Calu3 (cell line): ENCODE results near the gene ANKHD1. TPM values are rescaled to one million over a fixed set of nuclear protein-coding genes. Genes with fewer than 3 reads are reported as not detected.

Experiments
- BruUV-seq: library from RNA; stranded (reverse); fragments of 400-500 nt; replicated peaks from 2 replicates; lab custom pipeline; 2021; lab: Mats Ljungman, UMichigan
- CTCF ChIA-PET: fragments of 300-600 bp; sonication (Branson Sonifier 250); formaldehyde crosslinking; loops from one replicate; lab custom pipeline; 2022; ENCODE audit warnings: antibody characterized with exemption; lab: Charles Lee
- DNase-seq: peaks from one replicate; pipeline ENCODE4 v3.0.0; 2022
- H3K27ac Mint-ChIP-seq: one replicate; pipeline ENCODE4 v1.8.0; 2022; ENCODE audit warnings: mixed read lengths; ENCODE audit not compliant: unreplicated experiment
- H3K27me3 Mint-ChIP-seq: one replicate; pipeline ENCODE4 v1.8.0; 2022; ENCODE audit warnings: mixed read lengths; ENCODE audit not compliant: unreplicated experiment
- H3K36me3 Mint-ChIP-seq: one replicate; pipeline ENCODE4 v1.8.0; 2022; ENCODE audit warnings: mild to moderate bottlenecking, moderate library complexity, mixed read lengths; ENCODE audit not compliant: insufficient read depth, unreplicated experiment
- H3K4me1 Mint-ChIP-seq: one replicate; pipeline ENCODE4 v1.8.0; 2022; ENCODE audit warnings: mild to moderate bottlenecking, low read depth, mixed read lengths; ENCODE audit not compliant: unreplicated experiment
- H3K4me3 Mint-ChIP-seq: one replicate; pipeline ENCODE4 v1.8.0; 2022; ENCODE audit warnings: mild to moderate bottlenecking, low read depth, moderate library complexity, mixed read lengths; ENCODE audit not compliant: unreplicated experiment
- H3K9me3 Mint-ChIP-seq: one replicate; pipeline ENCODE4 v1.8.0; 2022; ENCODE audit warnings: low read depth, mixed read lengths; ENCODE audit not compliant: unreplicated experiment
- intact Hi-C: fragments of 100-400 bp; cut with micrococcal nuclease; formaldehyde crosslinking; loops from one replicate; pipeline ENCODE4 v1.10.0; 2022; ENCODE audit not compliant: unreplicated experiment
- total RNA-seq: library from RNA; stranded (reverse); gene quantifications from 2 replicates; pipeline ENCODE4 v1.2.3, GENCODE V29; 2022
- TF ChIP-seq, protein P1 (sequence below): fragments of 200-600 bp; IDR thresholded peaks from one replicate; pipeline ENCODE4 v1.8.0; 2022; ENCODE audit warnings: antibody characterized with exemption; ENCODE audit not compliant: unreplicated experiment

ANKHD1 gene
- total RNA-seq, 1 experiment from 2014 or later, result 167 TPM

DNA sequence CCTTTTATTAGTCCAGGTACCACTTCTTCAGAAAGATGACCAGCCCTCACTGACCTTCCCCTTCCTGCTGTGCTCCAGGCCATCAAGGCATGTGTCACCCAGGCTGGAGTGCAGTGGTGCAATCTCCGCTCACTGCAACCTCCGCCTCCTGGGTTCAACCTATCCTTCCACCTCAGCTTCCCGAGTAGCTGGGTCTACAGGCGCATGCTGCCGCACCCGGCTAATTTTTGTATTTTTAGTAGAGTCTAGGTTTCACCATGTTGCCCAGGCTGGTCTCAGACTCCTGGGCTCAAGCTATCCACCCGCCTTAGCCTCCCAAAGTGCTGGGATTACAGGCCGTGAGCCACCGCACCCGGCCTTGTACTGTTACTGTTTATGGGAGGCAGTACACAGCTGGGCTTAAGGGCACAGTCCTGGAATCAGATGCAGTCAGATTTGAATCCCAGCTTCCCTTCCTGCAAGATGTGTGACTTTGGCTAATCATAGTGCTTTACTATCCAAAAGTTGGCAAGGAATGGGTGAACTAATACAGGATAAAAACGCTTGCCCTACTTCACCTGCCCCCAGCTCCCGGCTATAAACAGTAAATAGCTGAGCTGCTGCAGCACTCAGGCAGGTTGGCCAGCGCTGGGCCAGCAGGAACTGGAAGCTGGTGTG lies 145.3 kb downstream of the ANKHD1 start:
- no peaks in the 10 kb centered on the region for H3K9me3 Mint-ChIP-seq
- intact Hi-C loops, result no loop called here
- no TSS peak for BruUV-seq
- H3K27ac Mint-ChIP-seq, result peak overlapping the region; percentile 49
- TF ChIP-seq, protein P1, sequence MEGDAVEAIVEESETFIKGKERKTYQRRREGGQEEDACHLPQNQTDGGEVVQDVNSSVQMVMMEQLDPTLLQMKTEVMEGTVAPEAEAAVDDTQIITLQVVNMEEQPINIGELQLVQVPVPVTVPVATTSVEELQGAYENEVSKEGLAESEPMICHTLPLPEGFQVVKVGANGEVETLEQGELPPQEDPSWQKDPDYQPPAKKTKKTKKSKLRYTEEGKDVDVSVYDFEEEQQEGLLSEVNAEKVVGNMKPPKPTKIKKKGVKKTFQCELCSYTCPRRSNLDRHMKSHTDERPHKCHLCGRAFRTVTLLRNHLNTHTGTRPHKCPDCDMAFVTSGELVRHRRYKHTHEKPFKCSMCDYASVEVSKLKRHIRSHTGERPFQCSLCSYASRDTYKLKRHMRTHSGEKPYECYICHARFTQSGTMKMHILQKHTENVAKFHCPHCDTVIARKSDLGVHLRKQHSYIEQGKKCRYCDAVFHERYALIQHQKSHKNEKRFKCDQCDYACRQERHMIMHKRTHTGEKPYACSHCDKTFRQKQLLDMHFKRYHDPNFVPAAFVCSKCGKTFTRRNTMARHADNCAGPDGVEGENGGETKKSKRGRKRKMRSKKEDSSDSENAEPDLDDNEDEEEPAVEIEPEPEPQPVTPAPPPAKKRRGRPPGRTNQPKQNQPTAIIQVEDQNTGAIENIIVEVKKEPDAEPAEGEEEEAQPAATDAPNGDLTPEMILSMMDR, result no peak
- CTCF ChIA-PET, result interaction anchor here (0.8 to 2.0 kb wide), 7 partner anchors 12 to 172 kb away, joined by 3 to 12 read pairs (median 5); partner anchors contain the start of genes CD14, IK and NDUFA2
- peaks cover 21% of the 10 kb centered on the region for H3K4me1 Mint-ChIP-seq
- no peak for DNase-seq
- peak overlapping the region; percentile 38 for H3K4me3 Mint-ChIP-seq
- peaks cover 86% of the 10 kb centered on the region for H3K36me3 Mint-ChIP-seq
- H3K27me3 Mint-ChIP-seq, result no peaks in the 10 kb centered on the region

DNA sequence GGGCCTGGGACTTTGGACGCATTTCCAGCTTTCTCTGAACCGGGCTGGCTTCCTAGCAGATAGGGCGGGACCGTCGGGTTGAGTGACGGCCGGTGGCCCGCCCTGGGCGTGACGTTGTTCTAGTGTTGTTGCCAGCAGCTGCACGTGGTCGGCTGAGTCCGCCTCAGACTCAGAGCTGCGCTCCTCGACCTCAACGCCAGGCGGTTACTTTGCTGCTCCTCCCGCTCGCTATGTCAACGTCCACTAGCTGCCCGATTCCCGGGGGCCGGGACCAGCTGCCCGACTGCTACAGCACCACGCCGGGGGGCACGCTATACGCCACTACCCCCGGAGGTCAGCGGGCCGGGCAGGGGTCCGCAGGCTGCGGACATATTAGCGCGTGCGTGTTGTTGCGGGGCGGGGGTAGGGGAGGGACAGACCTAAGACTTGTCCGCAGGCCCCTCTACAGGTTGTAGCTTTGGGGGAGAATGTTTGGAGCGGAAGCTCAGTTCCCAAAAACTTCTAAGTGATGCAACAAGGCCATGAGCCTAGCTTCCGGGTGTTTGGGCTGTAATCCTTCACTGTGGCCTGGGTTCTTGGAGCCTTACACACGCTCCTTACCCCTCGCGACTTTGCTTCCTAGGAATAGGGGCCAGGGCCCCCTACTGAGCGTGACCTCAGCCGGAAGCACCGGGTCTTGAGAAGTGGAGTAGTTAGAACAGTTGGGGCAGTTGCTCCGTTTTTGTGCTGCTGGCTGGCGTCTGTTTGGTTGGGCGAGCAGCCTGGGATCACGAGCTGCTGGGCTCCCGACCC lies 146.1 kb downstream of the ANKHD1 start, which contains the start of gene EIF4EBP3:
TSS of gene EIF4EBP3 (plus strand) at position 155 of the 792 bp plus-strand sequence. CDS start at position 231, 76 bp downstream.
- intact Hi-C loops, result no loop called here
- CTCF ChIA-PET, result interaction anchor here (0.8 to 2.0 kb wide), 7 partner anchors 13 to 171 kb away, joined by 3 to 12 read pairs (median 5); partner anchors contain the start of genes CD14, IK and NDUFA2
- peak; percentile 90 for DNase-seq
- peak within 1 kb of the TSS; percentile 49 for H3K27ac Mint-ChIP-seq
- TF ChIP-seq, protein P1, result peak; percentile 42
- H3K4me3 Mint-ChIP-seq, result peak within 1 kb of the TSS; percentile 38
- H3K4me1 Mint-ChIP-seq, result peaks cover 21% of the 10 kb centered on the region
- H3K9me3 Mint-ChIP-seq, result no peaks in the 10 kb centered on the region
- H3K27me3 Mint-ChIP-seq, result no peaks in the 10 kb centered on the region
- BruUV-seq, result no TSS peak
- H3K36me3 Mint-ChIP-seq, result peaks cover 81% of the 10 kb centered on the region

DNA sequence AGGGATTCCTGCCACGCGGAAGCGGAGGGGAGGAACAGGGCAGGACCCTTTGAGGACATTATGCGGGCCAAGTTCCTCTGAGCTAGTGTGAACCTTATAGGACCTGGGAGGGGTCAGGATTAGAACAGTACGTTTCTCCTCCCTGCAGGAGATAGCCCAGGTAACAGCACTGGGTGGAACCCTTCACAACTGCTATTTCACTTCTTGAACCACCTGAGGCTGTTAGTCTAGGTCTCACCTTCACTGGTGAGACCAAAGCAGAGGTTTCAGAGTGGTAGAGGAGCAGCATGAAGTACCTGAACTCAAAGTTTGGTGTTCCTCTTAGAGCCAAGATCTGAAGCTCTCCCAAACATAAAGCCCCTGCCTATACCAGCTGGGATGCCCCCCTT lies 146.7 kb downstream of the ANKHD1 start:
- DNase-seq, result no peak
- BruUV-seq, result no TSS peak
- peak overlapping the region; percentile 49 for H3K27ac Mint-ChIP-seq
- no peaks in the 10 kb centered on the region for H3K27me3 Mint-ChIP-seq
- intact Hi-C loops, result no loop called here
- peak overlapping the region; percentile 38 for H3K4me3 Mint-ChIP-seq
- CTCF ChIA-PET, result interaction anchor here (1.0 to 2.0 kb wide), 2 partner anchors 85 to 91 kb away, joined by 3 to 7 read pairs; partner anchors contain the start of gene CD14
- TF ChIP-seq, protein P1, result no peak
- H3K9me3 Mint-ChIP-seq, result no peaks in the 10 kb centered on the region
- peaks cover 86% of the 10 kb centered on the region for H3K36me3 Mint-ChIP-seq
- H3K4me1 Mint-ChIP-seq, result peaks cover 26% of the 10 kb centered on the region

DNA sequence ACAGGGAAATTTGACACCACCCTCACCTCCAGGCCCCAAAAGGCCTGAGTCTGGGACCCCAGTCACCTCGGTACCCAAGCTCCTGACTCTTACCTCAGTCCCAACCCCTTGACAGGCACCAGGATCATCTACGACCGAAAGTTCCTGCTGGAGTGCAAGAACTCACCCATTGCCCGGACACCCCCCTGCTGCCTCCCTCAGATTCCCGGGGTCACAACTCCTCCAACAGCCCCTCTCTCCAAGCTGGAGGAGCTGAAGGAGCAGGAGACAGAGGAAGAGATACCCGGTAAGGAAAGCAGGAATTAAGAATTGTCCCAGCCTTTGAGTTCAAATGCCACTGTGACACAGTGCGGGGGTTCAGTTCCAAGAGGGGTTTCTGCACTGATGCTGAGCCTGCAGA lies 147.2 kb downstream of the ANKHD1 start:
- CTCF ChIA-PET, result interaction anchor here (1.0 to 2.0 kb wide), 2 partner anchors 84 to 90 kb away, joined by 3 to 7 read pairs; partner anchors contain the start of gene CD14
- Mint-ChIP-seq H3K36me3 (peaks cover 89% of the 10 kb centered on the region), H3K4me1 (peaks cover 31% of the 10 kb centered on the region), H3K27ac (peak overlapping the region; percentile 49), H3K4me3 (no peak overlapping the region), H3K9me3 (no peaks in the 10 kb centered on the region), H3K27me3 (no peaks in the 10 kb centered on the region)
- intact Hi-C loops, result no loop called here
- DNase-seq, result no peak
- TF ChIP-seq, protein P1, result no peak
- BruUV-seq, result no TSS peak
